KMS-11 (cell line): Measurements from ENCODE around the gene DLGAP1.

Source experiments
- H2AFZ ChIP-seq: fragments of 200-600 bp; sonication (generic); 2 replicates; pipeline ENCODE4 v1.6.1; 2016; ENCODE audit warnings: antibody characterized with exemption, mixed run types, low read depth
- H3K27ac ChIP-seq: fragments of 200-600 bp; sonication (generic); 2 replicates; pipeline ENCODE4 v1.6.1; 2016; ENCODE audit warnings: mild to moderate bottlenecking, mixed run types
- H3K27me3 ChIP-seq: fragments of 200-600 bp; sonication (generic); 2 replicates; pipeline ENCODE4 v1.6.1; 2017; ENCODE audit warnings: mild to moderate bottlenecking, low read depth, mixed run types, moderate library complexity; ENCODE audit not compliant: insufficient read depth
- H3K36me3 ChIP-seq: fragments of 200-600 bp; sonication (generic); 2 replicates; pipeline ENCODE4 v1.6.1; 2017; ENCODE audit warnings: mild to moderate bottlenecking, mixed run types; ENCODE audit not compliant: insufficient read depth
- H3K4me1 ChIP-seq: fragments of 200-600 bp; sonication (generic); 2 replicates; pipeline ENCODE4 v1.6.1; 2016; ENCODE audit warnings: mild to moderate bottlenecking, low read depth, mixed run types; ENCODE audit not compliant: poor library complexity, severe bottlenecking
- H3K4me2 ChIP-seq: fragments of 200-600 bp; sonication (generic); 2 replicates; pipeline ENCODE4 v1.7.0; 2016; ENCODE audit warnings: mild to moderate bottlenecking, mixed run types
- H3K4me3 ChIP-seq: fragments of 200-600 bp; sonication (generic); IDR thresholded peaks from 2 replicates; pipeline ENCODE4 v1.6.1; 2017; ENCODE audit warnings: low read depth, low read length, mixed read lengths; ENCODE audit not compliant: insufficient read depth
- H3K79me2 ChIP-seq: fragments of 200-600 bp; sonication (generic); 2 replicates; pipeline ENCODE4 v1.6.1; 2016; ENCODE audit warnings: low read depth, mixed run types; ENCODE audit not compliant: insufficient read depth
- H3K9ac ChIP-seq: fragments of 200-600 bp; sonication (generic); 2 replicates; pipeline ENCODE4 v1.6.1; 2016; ENCODE audit warnings: mild to moderate bottlenecking, mixed run types
- H4K20me1 ChIP-seq: fragments of 200-600 bp; sonication (generic); 2 replicates; pipeline ENCODE4 v1.6.1; 2016; ENCODE audit warnings: mild to moderate bottlenecking, mixed run types; ENCODE audit not compliant: insufficient read depth
- CTCF ChIP-seq: fragments of 200-600 bp; sonication (generic); conservative IDR thresholded peaks from 2 replicates; pipeline ENCODE4 v1.6.1; 2017; ENCODE audit warnings: low read depth, mild to moderate bottlenecking, antibody characterized with exemption, low read length, moderate library complexity, mixed read lengths

The DLGAP1 gene

GRCh38 chr18:3458952-3459853 is 995.9 kb downstream of the DLGAP1 start:
- no peaks in the 10 kb centered on the region for H3K36me3 ChIP-seq

GRCh38 chr18:3458378-3458777 is 996.7 kb downstream of the DLGAP1 start:
- H3K27me3 ChIP-seq = no peaks in the 10 kb centered on the region
- no peak overlapping the region for H3K4me3 ChIP-seq
- no peak overlapping the region for H3K4me2 ChIP-seq
- H3K4me1 ChIP-seq = peaks cover 23% of the 10 kb centered on the region
- H4K20me1 ChIP-seq = no peaks in the 10 kb centered on the region
- H3K9ac ChIP-seq = no peak overlapping the region
- peaks cover 17% of the 10 kb centered on the region; the same call in 1 of the 2 replicates for H3K79me2 ChIP-seq
- H3K36me3 ChIP-seq = no peaks in the 10 kb centered on the region
- no peak for TF ChIP-seq CTCF
- H2AFZ ChIP-seq = no peak overlapping the region
- no peak overlapping the region for H3K27ac ChIP-seq

More at GRCh38 chr18:3458952-3459853, 995.9 kb downstream of the DLGAP1 start:
- H3K27ac ChIP-seq = no peak overlapping the region
- H3K27me3 ChIP-seq = no peaks in the 10 kb centered on the region
- H3K9ac ChIP-seq = no peak overlapping the region
- H3K4me3 ChIP-seq = no peak overlapping the region
- no peak overlapping the region for H2AFZ ChIP-seq
- H3K4me1 ChIP-seq = peaks cover 14% of the 10 kb centered on the region
- no peak for TF ChIP-seq CTCF
- no peak overlapping the region for H3K4me2 ChIP-seq
- no peaks in the 10 kb centered on the region for H4K20me1 ChIP-seq
- H3K79me2 ChIP-seq = peaks cover 17% of the 10 kb centered on the region; the same call in 1 of the 2 replicates

GRCh38 chr18:3457261-3457724 is 997.8 kb downstream of the DLGAP1 start:
- no peaks in the 10 kb centered on the region for H4K20me1 ChIP-seq
- H3K79me2 ChIP-seq = peaks cover 27% of the 10 kb centered on the region; the same call in 1 of the 2 replicates
- H3K4me1 ChIP-seq = peaks cover 28% of the 10 kb centered on the region
- H3K36me3 ChIP-seq = no peaks in the 10 kb centered on the region
- no peak overlapping the region for H3K27ac ChIP-seq
- H3K9ac ChIP-seq = no peak overlapping the region
- no peak overlapping the region for H3K4me3 ChIP-seq
- no peak for TF ChIP-seq CTCF
- no peak overlapping the region for H2AFZ ChIP-seq
- H3K27me3 ChIP-seq = no peaks in the 10 kb centered on the region
- no peak overlapping the region for H3K4me2 ChIP-seq

GRCh38 chr18:3456686-3457069 is 998.4 kb downstream of the DLGAP1 start:
- no peak overlapping the region for H3K27ac ChIP-seq
- H3K4me3 ChIP-seq = no peak overlapping the region
- H3K79me2 ChIP-seq = peaks cover 33% of the 10 kb centered on the region; the same call in 1 of the 2 replicates
- no peaks in the 10 kb centered on the region for H4K20me1 ChIP-seq
- no peak overlapping the region for H2AFZ ChIP-seq
- H3K36me3 ChIP-seq = no peaks in the 10 kb centered on the region
- no peak overlapping the region for H3K4me2 ChIP-seq
- no peak for TF ChIP-seq CTCF
- H3K27me3 ChIP-seq = no peaks in the 10 kb centered on the region
- no peak overlapping the region for H3K9ac ChIP-seq
- peaks cover 31% of the 10 kb centered on the region for H3K4me1 ChIP-seq
